Measurements from ENCODE around the gene SOX13.

The SOX13 gene

GRCh38 chr1:204075139-204075521, 2.2 kb downstream of the SOX13 start:
- TF ChIP-seq CTCF (IDR thresholded peaks at IDR 0.05; ENCODE audit: low read depth, low read length), result no peak
- peak overlapping the region; percentile 70 for H3K4me3 ChIP-seq (ENCODE audit: low read depth, low read length)

DNA sequence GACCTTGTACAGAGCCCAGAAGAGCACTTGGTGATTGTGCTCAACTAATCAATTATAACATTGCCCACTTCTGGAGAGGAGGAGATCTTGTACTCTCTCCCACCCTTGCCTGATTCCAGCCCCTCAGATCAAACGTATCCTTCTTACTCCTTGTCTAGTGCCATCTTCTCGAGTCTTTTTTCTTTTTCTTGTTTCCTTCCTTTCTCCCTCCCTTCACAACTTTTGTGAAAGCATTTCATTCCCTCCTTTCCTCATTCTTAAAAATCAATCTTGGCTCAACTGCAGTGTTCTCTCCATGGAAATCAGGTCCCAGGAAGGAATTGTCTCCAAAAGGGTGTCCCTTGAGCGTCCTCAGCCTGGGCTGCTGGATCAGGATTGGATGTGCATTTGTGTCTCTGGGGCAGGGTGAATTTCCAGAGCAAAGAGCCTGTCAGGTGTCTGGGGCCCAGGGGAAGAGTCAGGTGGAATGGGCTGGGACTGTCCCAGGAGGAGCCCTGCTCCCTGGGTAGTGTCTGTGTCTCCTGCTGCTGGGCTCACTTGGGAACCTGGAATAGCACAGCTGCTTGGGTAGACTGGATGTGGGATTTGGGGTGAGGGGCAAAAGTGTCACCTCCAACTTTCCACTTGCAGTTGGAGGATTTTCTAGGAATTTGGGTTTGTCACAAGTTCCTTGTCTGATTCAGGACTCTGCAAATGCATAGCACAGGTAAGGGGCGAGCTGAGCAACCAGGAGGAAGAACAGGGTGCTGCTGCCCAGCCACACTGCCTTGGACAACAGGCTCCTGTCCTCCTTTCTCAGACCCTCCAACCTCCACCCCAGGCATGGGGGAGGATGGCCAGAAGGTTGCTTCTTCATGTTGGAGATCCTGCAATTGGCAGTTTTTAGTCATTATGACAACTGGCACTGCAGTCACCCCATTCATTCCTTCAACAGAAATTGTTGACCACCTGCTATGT, 3.3 kb downstream of the SOX13 start:
- no peak for TF ChIP-seq CTCF (IDR thresholded peaks at IDR 0.05; ENCODE audit: low read depth, low read length)
- no peak overlapping the region for H3K4me3 ChIP-seq (ENCODE audit: low read depth, low read length)

- no peak overlapping the region for H3K4me3 ChIP-seq (ENCODE audit: low read depth, low read length)
- TF ChIP-seq CTCF (IDR thresholded peaks at IDR 0.05; ENCODE audit: low read depth, low read length), result no peak
Measured at GRCh38 chr1:204076891-204077290, 4.0 kb downstream of the SOX13 start.

DNA sequence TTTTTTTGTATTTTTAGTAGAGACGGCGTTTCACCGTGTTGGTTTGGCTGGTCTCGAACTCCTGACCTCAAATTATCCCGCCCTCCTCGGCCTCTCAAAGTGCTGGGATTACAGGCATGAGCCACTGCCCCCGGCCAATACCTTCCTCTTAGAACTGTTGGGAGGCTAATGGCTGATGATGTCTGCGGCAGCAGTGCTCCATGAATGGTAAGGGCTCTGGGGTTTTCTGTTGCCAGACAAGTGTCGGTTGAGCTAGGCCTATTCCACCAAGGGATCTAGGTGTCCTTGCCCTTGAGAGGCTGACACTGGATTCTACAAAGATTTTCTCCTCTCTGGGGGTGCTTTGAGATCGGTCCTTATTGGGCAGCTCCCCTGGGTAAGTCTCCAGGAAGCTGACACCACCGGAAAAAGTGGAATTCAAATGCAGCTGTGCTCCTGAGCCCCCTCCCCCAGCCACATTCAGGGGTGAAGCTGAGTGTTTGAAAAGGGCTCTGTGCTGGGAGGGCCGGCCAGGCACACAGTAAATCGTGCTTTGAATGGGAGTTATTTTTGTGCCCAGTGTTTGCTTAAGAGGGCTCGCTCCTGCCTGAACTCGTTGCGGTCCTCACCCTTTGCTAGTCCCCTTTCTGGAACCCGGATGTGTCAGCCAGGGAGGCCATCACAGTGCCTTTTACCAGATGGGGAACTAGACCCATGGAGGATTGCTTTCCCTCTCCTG, 5.2 kb downstream of the SOX13 start:
- H3K4me3 ChIP-seq (ENCODE audit: low read depth, low read length), result no peak overlapping the region
- no peak for TF ChIP-seq CTCF (IDR thresholded peaks at IDR 0.05; ENCODE audit: low read depth, low read length)

GRCh38 chr1:204079608-204079999, 6.7 kb downstream of the SOX13 start:
- H3K4me3 ChIP-seq (ENCODE audit: low read depth, low read length), result no peak overlapping the region
- no peak for TF ChIP-seq CTCF (IDR thresholded peaks at IDR 0.05; ENCODE audit: low read depth, low read length)

DNA sequence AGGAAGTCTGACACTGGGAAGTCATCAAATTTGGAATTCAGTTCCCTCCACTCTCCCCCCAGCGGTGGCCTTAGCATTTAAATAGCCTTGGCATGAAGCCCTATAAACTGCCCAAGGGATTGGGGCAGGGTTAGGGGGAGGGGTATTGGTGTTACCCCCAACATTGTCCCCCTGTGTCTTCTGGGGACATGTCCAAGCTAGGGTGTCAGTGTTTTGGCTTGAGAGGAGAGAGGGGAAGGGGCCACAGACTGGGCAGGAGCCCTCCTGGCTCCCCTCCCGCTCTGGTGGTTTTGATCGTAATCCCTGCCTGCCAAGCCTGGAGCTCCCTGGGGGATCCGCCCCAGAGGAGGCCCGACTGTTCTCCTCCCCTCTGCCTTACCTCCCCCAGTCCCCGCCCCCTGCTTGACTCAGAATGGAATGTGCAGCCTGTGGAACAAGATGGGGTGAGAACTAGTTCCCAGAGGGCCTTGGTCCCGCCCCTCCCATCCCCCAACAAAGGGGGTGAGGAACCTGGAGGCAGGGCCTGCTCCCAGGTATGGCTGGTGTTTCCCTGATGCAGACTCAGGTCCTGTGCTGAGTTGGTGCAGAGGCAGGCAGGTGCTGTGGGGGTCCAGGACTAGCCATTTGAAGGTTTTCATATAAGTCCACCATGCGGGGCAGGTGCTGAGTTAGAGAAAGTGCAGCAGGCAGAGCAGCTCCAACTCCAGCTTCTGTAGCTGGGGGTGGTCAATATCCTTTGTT, 7.4 kb downstream of the SOX13 start:
- no peak overlapping the region for H3K4me3 ChIP-seq (ENCODE audit: low read depth, low read length)
- TF ChIP-seq CTCF (IDR thresholded peaks at IDR 0.05; ENCODE audit: low read depth, low read length), result no peak

Data from WI38 (cell line).